ENCODE data around the gene HECTD1. TPM values are rescaled to one million over a fixed set of nuclear protein-coding genes. Genes with fewer than 3 reads are reported as not detected.
"Not testable (repeated sequence)": the region's sequence is repeated elsewhere in the genome, so short reads cannot be mapped to it uniquely, and the experiment has no call there.

HECTD1 gene
- total and polyA plus RNA-seq, 12 donors = 49.5 to 189 (median 151) TPM

DNA sequence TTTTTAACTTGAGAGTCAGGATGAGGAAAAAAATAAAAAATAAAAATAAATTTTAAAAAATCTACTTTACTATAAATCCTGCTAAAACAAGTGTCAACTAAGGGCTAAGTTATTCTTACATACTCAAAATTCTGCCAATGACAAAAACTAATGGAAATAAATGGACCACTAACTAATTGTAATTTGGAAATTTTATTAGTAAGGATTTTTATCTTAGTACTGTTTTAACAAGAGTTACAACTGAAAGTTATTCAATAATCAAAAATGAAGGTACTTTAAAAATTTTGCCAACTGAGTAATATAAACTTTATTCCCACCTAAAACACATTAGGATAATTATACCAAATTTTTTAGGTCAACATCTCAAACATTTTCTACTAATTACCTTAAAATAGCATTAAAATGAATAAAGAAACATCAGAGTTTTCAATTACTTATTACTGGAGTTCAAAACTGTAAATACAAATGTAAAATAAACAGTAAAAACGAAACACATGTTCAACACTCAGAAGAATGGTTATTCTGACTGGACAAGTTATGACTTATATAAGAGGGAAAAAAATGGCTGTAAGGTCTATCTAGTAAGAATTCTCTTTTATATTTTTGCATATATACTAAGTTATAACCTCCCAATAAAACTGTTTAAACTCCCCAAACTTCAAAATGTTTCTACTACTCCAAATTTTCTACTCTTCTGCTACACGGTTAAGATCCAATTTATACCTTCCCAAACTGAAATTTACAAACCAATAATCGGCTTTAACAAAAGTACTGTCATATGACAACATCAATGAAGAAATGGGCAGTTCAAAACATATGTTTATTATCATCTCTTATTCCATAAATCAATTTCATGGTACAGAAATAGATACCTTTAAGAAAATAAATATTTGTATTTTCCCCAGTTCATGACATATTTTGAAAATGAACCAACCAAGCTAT, 2.7 kb downstream of the HECTD1 start:
- Histone ChIP-seq H3K4me1 (peaks cover 4 to 52% (median 38%) of the 10 kb centered on the region in 9 donors), H3K36me3 (peaks cover 0 to 48% (median 13%) of the 10 kb centered on the region in 9 donors), H3K4me3 (peak overlapping the region in 8 of 10 donors; percentile 68 to 97 (median 90)), H3K27ac (peak overlapping the region in 5 of 10 donors; percentile 29 to 99 (median 51)), H3K27me3 (no peaks in the 10 kb centered on the region), H3K9me3 (peaks cover 0 to 4% (median 0%) of the 10 kb centered on the region in 11 donors)
- TF ChIP-seq, protein P1, sequence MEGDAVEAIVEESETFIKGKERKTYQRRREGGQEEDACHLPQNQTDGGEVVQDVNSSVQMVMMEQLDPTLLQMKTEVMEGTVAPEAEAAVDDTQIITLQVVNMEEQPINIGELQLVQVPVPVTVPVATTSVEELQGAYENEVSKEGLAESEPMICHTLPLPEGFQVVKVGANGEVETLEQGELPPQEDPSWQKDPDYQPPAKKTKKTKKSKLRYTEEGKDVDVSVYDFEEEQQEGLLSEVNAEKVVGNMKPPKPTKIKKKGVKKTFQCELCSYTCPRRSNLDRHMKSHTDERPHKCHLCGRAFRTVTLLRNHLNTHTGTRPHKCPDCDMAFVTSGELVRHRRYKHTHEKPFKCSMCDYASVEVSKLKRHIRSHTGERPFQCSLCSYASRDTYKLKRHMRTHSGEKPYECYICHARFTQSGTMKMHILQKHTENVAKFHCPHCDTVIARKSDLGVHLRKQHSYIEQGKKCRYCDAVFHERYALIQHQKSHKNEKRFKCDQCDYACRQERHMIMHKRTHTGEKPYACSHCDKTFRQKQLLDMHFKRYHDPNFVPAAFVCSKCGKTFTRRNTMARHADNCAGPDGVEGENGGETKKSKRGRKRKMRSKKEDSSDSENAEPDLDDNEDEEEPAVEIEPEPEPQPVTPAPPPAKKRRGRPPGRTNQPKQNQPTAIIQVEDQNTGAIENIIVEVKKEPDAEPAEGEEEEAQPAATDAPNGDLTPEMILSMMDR (IDR thresholded peaks at IDR 0.05) = no peak
- DNase-seq (no peak), ATAC-seq (no peak)
- 38 to 44% methylated on average over 3 of the region's 3 CpGs for WGBS, 2 donors
- intact Hi-C loops (cut with DNase I) = loop anchor here in 4 of 10 donors (5.0 to 10.0 kb wide), 4 partner anchors 90 to 180 kb away; partner anchors contain the start of genes AP4S1 (in 1 of the 4) and STRN3 (in 1 of the 4)

DNA sequence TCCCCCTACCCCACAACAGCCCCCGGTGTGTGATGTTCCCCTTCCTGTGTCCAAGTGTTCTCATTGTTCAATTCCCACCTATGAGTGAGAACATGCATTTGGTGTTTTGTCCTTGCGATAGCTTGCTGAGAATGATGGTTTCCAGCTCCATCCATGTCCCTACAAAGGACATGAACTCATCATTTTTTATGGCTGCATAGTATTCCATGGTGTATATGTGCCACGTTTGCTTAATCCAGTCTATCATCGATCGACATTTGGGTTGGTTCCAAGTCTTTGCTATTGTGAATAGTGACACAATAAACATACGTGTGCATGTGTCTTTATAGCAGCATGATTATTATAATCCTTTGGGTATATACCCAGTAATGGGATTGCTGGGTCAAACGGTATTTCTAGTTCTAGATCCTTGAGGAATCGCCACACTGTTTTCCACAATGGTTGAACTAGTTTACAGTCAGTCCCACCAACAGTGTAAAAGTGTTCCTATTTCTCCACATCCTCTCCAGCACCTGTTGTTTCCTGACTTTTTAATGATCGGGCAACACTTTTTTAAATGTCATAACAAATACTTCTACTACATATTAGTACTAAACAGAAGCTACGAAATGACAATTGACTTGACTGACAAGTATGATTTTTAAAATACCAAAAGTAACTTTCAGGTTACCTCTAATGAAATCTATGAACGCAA, 3.5 kb downstream of the HECTD1 start:
- DNase-seq, H3K9me3 ChIP-seq, ATAC-seq, H3K27me3 ChIP-seq, H3K27ac ChIP-seq: not testable (repeated sequence)
- WGBS, 2 donors = 91 to 94% methylated on average over 11 of the region's 11 CpGs
- Histone ChIP-seq H3K4me1 (peaks cover 4 to 54% (median 38%) of the 10 kb centered on the region in 9 donors), H3K36me3 (peaks cover 0 to 51% (median 13%) of the 10 kb centered on the region in 9 donors), H3K4me3 (peak overlapping the region in 1 of 10 donors; percentile 85)
- intact Hi-C loops (cut with DNase I) = loop anchor here in 3 of 10 donors (10.0 kb wide), 3 partner anchors 91 to 179 kb away; partner anchors contain the start of genes AP4S1 (in 1 of the 3) and STRN3 (in 1 of the 3)

DNA sequence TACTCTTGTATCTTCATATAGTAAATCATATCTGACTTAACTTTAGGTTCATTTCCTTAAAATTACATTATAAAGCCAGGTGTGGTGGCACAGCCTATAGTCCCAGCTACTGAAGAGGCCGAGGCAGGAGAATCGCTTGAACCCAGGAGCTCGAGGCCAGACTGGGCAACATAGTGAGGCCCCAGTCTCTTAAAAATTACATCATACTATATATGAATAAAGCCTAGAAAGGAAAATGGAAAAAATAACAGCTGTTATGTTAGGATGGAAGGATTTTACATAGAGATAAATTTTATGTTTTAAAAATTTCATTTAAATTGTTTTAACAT, 4.2 kb downstream of the HECTD1 start:
- peaks cover 0 to 54% (median 31%) of the 10 kb centered on the region in 9 donors for H3K4me1 ChIP-seq
- no peak for ATAC-seq
- H3K27me3 ChIP-seq = no peaks in the 10 kb centered on the region
- peaks cover 0 to 58% (median 13%) of the 10 kb centered on the region in 9 donors for H3K36me3 ChIP-seq
- DNase-seq = no peak
- intact Hi-C loops (cut with DNase I) = loop anchor here in 3 of 10 donors (10.0 kb wide), 3 partner anchors 91 to 179 kb away; partner anchors contain the start of genes AP4S1 (in 1 of the 3) and STRN3 (in 1 of the 3)
- TF ChIP-seq, protein P1 (IDR thresholded peaks at IDR 0.05) = no peak
- no peak overlapping the region for H3K4me3 ChIP-seq
- WGBS, 2 donors = 96 to 98% methylated on average over 3 of the region's 3 CpGs
- H3K27ac ChIP-seq = no peak overlapping the region
- peaks cover 0 to 4% (median 0%) of the 10 kb centered on the region in 11 donors for H3K9me3 ChIP-seq

DNA sequence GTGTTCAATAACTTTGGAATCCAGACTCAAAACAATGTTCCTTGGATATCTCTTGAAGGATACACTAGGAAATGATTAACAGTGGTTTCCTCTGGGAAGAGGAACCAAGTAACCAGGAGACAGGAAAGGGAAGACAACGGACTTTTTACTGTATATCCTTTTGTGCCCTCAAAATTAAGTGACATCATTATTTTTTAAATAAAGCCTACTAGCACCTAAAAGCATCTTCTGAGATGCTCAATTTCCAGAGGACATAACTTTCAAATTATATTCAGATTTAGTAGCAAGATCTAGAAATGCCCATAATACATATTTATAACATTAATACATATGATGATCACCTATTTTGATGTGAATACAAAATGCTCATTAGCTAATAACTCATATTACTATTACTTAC, 6.5 kb downstream of the HECTD1 start:
- Histone ChIP-seq H3K36me3 (peaks cover 0 to 68% (median 13%) of the 10 kb centered on the region in 9 donors), H3K4me3 (no peak overlapping the region), H3K9me3 (peaks cover 0 to 4% (median 0%) of the 10 kb centered on the region in 11 donors), H3K27ac (no peak overlapping the region), H3K4me1 (peaks cover 0 to 71% (median 50%) of the 10 kb centered on the region in 9 donors), H3K27me3 (no peaks in the 10 kb centered on the region)
- whole genome bisulfite sequencing, 2 donors = 49 to 53% methylated on average over 1 of the region's 1 CpG
- intact Hi-C loops (cut with DNase I) = loop anchor here in 3 of 10 donors (10.0 kb wide), 3 partner anchors 94 to 176 kb away; partner anchors contain the start of genes AP4S1 (in 1 of the 3) and STRN3 (in 1 of the 3)
- ATAC-seq (no peak), DNase-seq (no peak)
- TF ChIP-seq, protein P1 (IDR thresholded peaks at IDR 0.05) = no peak

Data from heart right ventricle (tissue), 16 donors.